T47D (cell line): ENCODE results near the gene PRAMEF27.
"Not testable (repeated sequence)": the region's sequence is repeated elsewhere in the genome, so short reads cannot be mapped to it uniquely, and the experiment has no call there.

Experiments used
- DNase-seq, 2 experiments: peaks; one replicate each; pipeline versions ENCODE4 v3.0.0 to v3.0.0-alpha.2; 2011 to 2012; ENCODE audit warnings: low read depth in 1 of 2, low spot score in 1 of 2
- in situ Hi-C: cut with HindIII; loops from 2 replicates; pipeline ENCODE4 v1.10.0; 2016; ENCODE audit warnings: low sequenced_read_pairs, low pct_unique_long_range_greater_than_20kb

The PRAMEF27 gene

DNA sequence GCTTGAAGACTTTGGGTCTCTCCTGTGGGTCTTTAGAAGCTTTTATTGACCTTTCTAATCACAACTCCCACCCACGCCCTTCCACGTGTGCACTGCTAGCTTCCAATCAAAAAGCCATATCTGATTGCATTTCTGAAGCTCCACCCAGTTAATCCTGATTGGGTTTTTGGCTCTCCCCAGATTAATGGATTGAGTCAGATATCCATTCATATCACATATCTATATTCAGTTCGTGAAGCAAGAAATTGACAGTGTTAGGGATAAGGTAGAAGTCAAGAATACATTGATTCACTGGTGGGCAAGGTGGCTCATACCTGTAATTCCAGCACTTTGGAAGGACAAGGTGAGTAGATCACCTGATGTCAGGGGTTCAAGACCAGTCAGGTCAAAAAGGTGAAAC lies at the start of gene PRAMEF27:
Gene PRAMEF27 (minus strand): TSS at position 101 of the 400 bp plus-strand sequence. CDS start 2,916 bp downstream, outside the sequence.
- in situ Hi-C loops, result not testable (repeated sequence)

DNA sequence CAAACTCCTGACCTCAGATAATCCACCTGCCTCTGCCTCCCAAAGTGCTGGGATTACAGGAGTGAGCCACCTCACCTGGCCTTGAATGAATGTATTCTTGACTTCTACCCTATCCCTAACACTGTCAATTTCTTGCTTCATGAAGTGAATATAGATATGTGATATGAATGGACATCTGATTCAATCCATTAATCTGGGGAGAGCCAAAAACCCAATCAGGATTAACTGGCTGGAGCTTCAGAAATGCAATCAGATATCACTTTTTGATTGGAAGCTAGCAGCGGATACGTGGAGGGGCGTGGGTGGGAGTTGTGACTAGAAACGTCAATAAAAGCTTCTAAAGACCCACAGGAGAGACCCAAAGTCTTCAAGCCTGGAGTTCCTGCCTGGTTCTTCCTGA lies 14.1 kb upstream of the PRAMEF27 start, which contains the start of gene PRAMEF25:
Gene PRAMEF25 (plus strand): TSS at position 301 of the 400 bp plus-strand sequence. CDS start 2,920 bp downstream, outside the sequence.
- in situ Hi-C loops, DNase-seq: not testable (repeated sequence)

More for the DNA sequence above, at the start of gene PRAMEF27:
- DNase-seq, result not testable (repeated sequence)

DNA sequence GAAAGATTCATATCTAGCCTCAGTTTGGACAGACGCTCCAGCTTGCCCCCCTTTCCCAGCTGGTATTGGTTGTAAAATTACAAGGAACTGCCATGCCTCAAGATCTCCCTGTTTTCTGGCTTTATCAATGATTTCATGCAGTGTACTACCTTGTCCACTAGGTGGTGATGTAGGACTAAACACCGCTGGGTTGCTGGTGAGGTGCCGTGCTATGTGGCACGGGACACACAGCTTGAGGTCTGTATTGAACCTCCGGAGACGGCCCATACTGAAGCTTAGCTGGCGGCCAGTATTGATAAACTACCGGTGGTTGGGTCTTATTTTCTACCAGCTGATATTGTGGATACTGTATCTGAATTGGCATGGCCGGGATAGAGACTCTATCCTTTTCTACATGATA lies 36.5 kb downstream of the PRAMEF27 start:
- DNase-seq, in situ Hi-C loops: not testable (repeated sequence)

DNA sequence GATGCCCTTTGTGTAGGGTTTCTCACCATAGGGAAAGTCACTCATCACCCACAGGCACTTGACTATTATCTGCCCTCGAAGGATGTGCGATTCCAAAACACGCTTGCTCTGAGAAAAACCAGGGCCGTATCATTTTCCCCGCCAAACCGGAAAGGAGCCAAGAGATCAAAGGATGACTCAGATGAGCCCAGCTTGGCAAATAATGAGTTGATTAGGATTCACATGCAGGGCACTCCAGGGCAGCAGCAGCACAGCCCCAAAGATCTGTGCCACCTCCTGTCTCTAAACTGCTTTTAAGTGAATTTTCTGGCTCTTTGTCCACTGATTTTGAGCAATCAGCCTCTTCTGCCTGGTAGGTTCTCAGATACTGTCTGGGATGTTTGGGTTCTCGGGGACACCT lies 44.4 kb downstream of the PRAMEF27 start:
- in situ Hi-C loops, DNase-seq: not testable (repeated sequence)

GRCh38 chr1:13009348-13009747 lies 47.0 kb downstream of the PRAMEF27 start:
- in situ Hi-C loops, DNase-seq: not testable (repeated sequence)

DNA sequence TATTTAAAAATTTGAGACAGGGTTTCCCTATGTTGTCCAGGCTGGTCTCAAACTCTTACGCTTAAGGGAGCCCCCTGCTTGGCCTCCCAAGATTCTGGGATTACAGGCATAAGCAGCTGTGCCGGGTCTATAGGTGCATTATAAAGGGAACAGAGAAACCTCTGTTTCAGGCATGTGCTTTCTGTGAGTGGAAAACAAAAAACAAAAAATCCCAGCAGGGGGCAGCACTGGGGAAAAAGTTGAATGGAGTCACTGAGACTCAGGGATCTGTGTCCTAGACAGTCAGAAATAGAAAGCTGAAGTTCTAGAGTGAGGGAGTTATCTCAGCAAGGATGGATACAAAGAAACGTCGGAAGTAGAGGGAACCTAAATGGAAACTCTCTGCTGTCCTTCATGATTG lies 50.6 kb downstream of the PRAMEF27 start:
- DNase-seq, in situ Hi-C loops: not testable (repeated sequence)
